Activated T-helper 17 cell treated with anti-CD3 and anti-CD28 coated beads, Interleukin-2, amount 50 U/mL, for 72 hours (primary cell): ENCODE data around the gene TTC27. TPM values are rescaled to one million over a fixed set of nuclear protein-coding genes. Genes with fewer than 3 reads are reported as not detected.
"Not testable (repeated sequence)": the region's sequence is repeated elsewhere in the genome, so short reads cannot be mapped to it uniquely, and the experiment has no call there.

Experiments
- ATAC-seq: fragments of 150-1000 bp; cut with Tn5 transposase; replicated peaks from 2 replicates; pipeline ENCODE4 v1.10.0; 2021; ENCODE audit warnings: mild to moderate bottlenecking, moderate library complexity
- H3K27ac Mint-ChIP-seq: one replicate; pipeline ENCODE4 v1.8.0; 2022; ENCODE audit warnings: mixed read lengths
- H3K27me3 Mint-ChIP-seq: one replicate; pipeline ENCODE4 v1.8.0; 2022; ENCODE audit warnings: mixed read lengths
- H3K36me3 Mint-ChIP-seq: one replicate; pipeline ENCODE4 v1.8.0; 2022; ENCODE audit warnings: low read depth, mild to moderate bottlenecking, mixed read lengths
- H3K4me1 Mint-ChIP-seq: one replicate; pipeline ENCODE4 v1.8.0; 2022; ENCODE audit warnings: mixed read lengths
- H3K4me3 Mint-ChIP-seq: one replicate; pipeline ENCODE4 v1.8.0; 2022; ENCODE audit warnings: mild to moderate bottlenecking, mixed read lengths
- H3K9me3 Mint-ChIP-seq: one replicate; pipeline ENCODE4 v1.8.0; 2022; ENCODE audit warnings: mixed read lengths
- total RNA-seq, 2 donors: library from RNA; stranded (reverse); gene quantifications; one replicate each; pipeline ENCODE4 v1.2.3, GENCODE V29; 2022

Gene TTC27
- total RNA-seq, 2 donors from 2014 or later = 19.5 to 32.6 TPM

DNA sequence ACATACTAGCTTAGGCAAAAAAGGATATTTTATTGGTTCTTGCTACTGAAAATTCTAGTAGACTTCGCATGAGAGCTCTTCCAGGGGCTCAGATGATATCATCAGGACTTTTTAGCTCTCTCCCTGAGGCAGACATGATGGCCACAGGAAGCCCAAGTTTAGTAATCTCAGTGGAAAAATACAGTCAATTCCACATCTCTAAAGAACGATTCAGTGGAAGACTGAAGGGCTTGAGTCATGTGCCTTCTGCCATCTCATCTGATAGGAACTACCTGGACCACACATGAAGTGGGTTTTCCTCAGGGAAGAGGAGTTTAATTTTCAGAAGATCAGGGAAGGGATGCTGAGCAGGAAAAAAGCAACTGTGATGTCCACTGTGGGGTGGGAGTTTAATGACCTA lies 117.3 kb downstream of the TTC27 start:
- H3K27ac Mint-ChIP-seq = peak overlapping the region; percentile 60
- ATAC-seq = peak; percentile 76
- H3K27me3 Mint-ChIP-seq = no peaks in the 10 kb centered on the region
- peaks cover 84% of the 10 kb centered on the region for H3K36me3 Mint-ChIP-seq
- no peak overlapping the region for H3K4me3 Mint-ChIP-seq
- peaks cover 3% of the 10 kb centered on the region for H3K4me1 Mint-ChIP-seq
- no peaks in the 10 kb centered on the region for H3K9me3 Mint-ChIP-seq

DNA sequence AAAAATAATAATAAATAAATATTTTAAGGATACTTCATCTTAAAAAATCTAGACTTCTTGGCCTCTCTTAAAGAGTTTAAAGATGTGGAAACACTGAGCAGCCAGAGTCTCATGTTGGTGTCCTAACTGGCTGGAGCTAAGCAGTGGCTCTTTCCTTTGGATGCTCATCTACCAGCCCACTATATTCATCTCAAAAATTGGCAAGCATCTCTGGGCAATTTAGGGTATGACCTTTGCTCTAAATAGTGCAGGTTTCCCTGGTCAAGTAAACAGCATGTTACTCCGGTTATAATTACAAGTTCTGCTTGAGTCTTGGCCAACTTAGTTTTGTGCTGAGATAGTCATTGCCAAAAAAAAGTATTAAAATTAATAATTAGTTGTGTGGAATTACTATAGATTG lies 117.8 kb downstream of the TTC27 start:
- H3K27ac Mint-ChIP-seq = no peak overlapping the region
- peaks cover 85% of the 10 kb centered on the region for H3K36me3 Mint-ChIP-seq
- H3K4me3 Mint-ChIP-seq = no peak overlapping the region
- no peak for ATAC-seq
- H3K9me3 Mint-ChIP-seq = no peaks in the 10 kb centered on the region
- H3K4me1 Mint-ChIP-seq = peaks cover 3% of the 10 kb centered on the region
- no peaks in the 10 kb centered on the region for H3K27me3 Mint-ChIP-seq

DNA sequence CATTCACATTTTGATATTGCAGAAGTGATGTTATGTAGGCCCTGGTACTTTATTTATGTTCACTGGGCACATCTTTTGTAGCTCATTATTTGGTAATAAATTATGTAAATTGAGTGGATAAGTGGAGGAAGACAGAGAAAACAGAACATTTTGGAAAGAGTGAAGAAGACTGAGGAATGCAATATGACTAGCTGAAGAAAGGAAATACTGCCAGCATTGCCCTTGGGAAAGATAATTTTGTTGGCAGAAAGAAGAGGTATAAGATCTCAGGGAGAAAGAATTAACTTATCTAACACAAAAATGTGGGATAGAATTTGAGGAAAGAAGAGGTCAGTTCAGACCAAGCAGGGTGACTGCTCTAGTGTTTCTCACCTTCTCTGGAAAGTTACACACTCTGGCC lies 118.8 kb downstream of the TTC27 start:
- no peaks in the 10 kb centered on the region for H3K27me3 Mint-ChIP-seq
- H3K4me1 Mint-ChIP-seq = peaks cover 3% of the 10 kb centered on the region
- no peak for ATAC-seq
- H3K27ac Mint-ChIP-seq = no peak overlapping the region
- H3K9me3 Mint-ChIP-seq = no peaks in the 10 kb centered on the region
- H3K4me3 Mint-ChIP-seq = no peak overlapping the region
- H3K36me3 Mint-ChIP-seq = peaks cover 80% of the 10 kb centered on the region

DNA sequence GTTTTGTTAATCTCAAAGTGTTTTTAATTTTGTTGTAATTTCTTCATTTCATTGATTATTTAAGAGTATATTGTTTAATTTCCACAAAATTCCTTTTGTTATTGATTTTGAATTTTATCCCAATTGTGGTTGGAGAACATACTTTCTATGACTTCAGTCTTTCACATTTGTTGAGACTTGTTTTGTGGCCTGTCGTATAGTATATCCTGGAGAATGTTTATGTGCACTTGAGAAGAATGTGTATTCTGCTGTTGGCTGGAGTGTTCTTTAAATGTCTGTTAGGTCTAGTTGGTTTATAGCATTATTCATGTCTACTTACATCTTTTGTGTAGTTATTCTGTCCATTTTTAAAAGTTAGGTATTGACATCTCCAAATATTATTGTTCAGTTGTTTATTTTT lies 120.3 kb downstream of the TTC27 start:
- no peak for ATAC-seq
- Mint-ChIP-seq H3K9me3 (no peaks in the 10 kb centered on the region), H3K27ac (no peak overlapping the region), H3K27me3 (no peaks in the 10 kb centered on the region), H3K4me1 (peaks cover 3% of the 10 kb centered on the region), H3K36me3 (peaks cover 75% of the 10 kb centered on the region), H3K4me3 (no peak overlapping the region)

DNA sequence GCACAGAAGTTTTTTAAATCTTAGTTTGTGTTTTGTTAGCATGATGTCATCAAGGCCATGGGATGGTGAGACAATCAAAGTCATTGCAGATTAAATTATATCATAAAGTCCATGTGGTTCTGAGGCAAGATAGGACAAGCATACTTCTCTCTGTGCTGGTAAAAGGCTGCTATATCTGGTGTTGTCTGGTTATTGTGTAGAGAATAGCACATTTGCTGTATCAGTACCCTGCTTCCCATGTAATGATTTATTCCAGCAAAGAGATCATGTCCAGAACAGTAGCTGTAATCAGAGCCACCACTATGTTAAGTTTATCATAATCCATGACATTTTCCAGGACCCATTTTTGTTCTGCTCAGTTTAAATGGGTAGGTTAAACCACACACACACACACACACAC lies 123.0 kb downstream of the TTC27 start:
- Mint-ChIP-seq H3K4me1 (peaks cover 4% of the 10 kb centered on the region), H3K27ac (no peak overlapping the region), H3K27me3 (no peaks in the 10 kb centered on the region), H3K36me3 (peaks cover 57% of the 10 kb centered on the region), H3K9me3 (no peaks in the 10 kb centered on the region), H3K4me3 (no peak overlapping the region)
- ATAC-seq = no peak

DNA sequence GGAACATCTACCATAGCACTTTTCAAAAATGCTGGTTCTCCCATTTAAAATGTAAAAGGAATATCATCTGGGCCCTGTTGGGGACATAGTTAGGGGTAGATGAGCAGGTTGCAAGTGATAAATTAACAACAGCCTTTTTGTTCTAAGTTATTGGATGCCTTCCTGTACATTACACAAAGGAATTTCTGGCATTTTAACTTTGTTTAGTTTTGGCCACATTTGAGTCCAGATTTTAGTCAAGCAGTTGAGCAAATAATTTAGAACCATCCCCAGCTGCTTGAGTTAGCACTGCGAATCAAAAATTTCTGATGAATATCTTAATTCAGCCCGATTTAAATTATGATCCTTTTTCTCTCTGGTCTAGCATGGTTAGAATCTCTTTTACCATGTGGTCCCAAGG lies 124.4 kb downstream of the TTC27 start:
- no peak overlapping the region for H3K4me3 Mint-ChIP-seq
- no peaks in the 10 kb centered on the region for H3K9me3 Mint-ChIP-seq
- peaks cover 57% of the 10 kb centered on the region for H3K36me3 Mint-ChIP-seq
- H3K27ac Mint-ChIP-seq = no peak overlapping the region
- no peak for ATAC-seq
- H3K4me1 Mint-ChIP-seq = peaks cover 11% of the 10 kb centered on the region
- no peaks in the 10 kb centered on the region for H3K27me3 Mint-ChIP-seq

DNA sequence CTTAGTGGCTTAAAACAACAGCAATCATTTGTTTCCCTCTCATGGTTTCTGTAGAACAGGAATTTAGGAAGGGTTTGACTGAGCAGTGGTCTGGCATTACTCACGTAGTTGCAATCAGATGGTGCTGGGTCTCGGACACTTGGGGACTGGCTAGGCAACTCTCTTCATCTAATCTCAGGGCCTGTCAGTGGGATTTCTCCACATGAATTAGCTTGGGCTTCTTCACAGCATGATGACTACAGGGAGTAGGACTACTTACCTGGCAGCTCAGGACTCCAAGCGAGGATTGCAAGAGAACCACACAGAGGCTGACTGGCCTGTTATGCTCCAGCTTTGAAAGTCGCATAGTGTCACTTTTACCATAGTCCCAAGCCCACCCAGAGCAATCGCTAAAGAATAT lies 125.1 kb downstream of the TTC27 start:
- Mint-ChIP-seq H3K27ac (no peak overlapping the region), H3K4me3 (no peak overlapping the region), H3K4me1 (peaks cover 11% of the 10 kb centered on the region), H3K9me3 (no peaks in the 10 kb centered on the region), H3K36me3 (peaks cover 59% of the 10 kb centered on the region), H3K27me3 (no peaks in the 10 kb centered on the region)
- ATAC-seq = no peak

DNA sequence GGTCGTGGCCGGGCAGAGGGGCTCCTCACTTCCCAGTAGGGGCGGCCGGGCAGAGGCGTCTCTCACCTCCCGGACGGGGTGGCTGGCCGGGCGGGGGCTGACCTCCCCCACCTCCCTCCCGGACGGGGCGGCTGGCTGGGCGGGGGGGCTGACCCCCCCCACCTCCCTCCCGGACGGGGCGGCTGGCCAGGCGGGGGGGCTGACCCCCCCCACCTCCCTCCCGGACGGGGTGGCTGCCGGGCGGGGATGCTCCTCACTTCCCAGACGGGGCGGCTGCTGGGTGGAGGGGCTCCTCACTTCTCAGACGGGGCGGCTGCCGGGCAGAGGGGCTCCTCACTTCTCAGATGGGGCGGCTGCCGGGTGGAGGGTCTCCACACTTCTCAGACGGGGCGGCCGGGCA lies 126.8 kb downstream of the TTC27 start:
- peaks cover 55% of the 10 kb centered on the region for H3K36me3 Mint-ChIP-seq
- peaks cover 11% of the 10 kb centered on the region for H3K4me1 Mint-ChIP-seq
- H3K27ac Mint-ChIP-seq, H3K9me3 Mint-ChIP-seq, H3K27me3 Mint-ChIP-seq, ATAC-seq, H3K4me3 Mint-ChIP-seq: not testable (repeated sequence)

DNA sequence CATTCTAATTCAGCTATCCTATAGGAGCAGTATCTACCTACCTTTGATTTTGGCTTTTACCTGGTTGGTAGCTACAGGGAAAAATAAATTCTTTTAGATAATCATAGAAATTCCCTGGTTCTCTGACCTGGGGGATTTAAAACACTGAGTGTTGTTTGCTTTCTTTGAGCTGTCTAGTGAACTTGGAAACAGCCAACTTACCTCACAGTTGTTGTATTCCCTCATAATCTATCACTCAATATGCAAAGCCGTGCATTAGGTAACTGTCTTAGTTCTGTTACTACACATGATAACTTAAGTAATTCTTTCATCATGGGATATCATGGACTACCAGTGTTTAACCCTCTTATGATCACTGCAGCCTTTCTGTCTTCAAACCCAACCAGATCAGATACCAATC lies 127.8 kb downstream of the TTC27 start:
- no peak for ATAC-seq
- Mint-ChIP-seq H3K4me1 (peaks cover 11% of the 10 kb centered on the region), H3K36me3 (peaks cover 55% of the 10 kb centered on the region), H3K4me3 (peak overlapping the region; percentile 56), H3K27me3 (no peaks in the 10 kb centered on the region), H3K9me3 (no peaks in the 10 kb centered on the region), H3K27ac (peak overlapping the region; percentile 5)

DNA sequence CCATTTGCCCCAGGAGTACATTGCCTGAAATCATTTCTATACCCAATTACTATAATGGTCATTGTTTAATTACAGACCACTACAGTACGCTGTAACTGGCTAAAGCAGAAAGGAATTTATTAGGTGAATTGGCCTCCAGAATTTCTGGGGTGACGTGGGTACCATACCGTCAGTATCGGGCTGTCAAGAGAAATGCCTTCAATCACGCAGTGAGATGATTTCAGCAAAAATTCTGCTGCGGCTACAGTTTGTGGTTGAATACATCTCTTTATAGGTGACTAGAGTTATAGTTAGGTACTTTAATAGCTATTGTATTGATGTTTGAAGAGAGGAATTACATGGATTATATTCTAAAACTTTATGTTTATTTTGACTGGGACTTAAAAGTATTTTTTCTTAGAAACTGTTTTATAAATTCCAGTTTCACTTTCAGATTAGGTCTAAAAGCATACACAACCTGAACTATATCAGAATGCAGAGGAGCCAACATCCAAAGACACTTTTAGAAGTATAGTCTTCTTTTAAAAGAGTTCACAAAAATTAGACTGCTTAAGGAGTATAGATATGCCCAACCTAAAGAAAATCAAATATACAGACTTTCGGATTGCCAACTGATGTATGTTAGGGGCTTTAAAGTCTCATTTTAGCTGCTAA lies 128.4 kb downstream of the TTC27 start:
- H3K4me1 Mint-ChIP-seq = peaks cover 11% of the 10 kb centered on the region
- peaks cover 57% of the 10 kb centered on the region for H3K36me3 Mint-ChIP-seq
- no peaks in the 10 kb centered on the region for H3K27me3 Mint-ChIP-seq
- ATAC-seq = peak; percentile 28
- peak overlapping the region; percentile 56 for H3K4me3 Mint-ChIP-seq
- H3K9me3 Mint-ChIP-seq = no peaks in the 10 kb centered on the region
- H3K27ac Mint-ChIP-seq = peak overlapping the region; percentile 5

DNA sequence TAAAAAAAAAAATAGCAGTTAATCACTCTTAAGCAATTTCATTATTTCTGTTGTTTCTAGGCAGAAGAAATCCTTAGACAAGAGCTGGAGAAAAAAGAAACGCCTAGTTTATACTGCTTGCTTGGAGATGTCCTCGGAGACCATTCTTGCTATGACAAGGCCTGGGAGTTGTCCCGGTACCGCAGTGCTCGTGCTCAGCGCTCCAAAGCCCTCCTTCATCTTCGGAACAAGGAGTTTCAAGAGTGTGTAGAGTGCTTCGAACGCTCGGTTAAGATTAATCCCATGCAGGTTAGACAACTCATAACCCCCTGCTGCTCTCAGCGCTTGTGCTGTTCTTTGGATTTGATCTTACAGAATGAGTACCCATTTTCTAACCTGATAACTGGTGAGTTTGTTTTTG lies 130.4 kb downstream of the TTC27 start:
- Mint-ChIP-seq H3K9me3 (no peaks in the 10 kb centered on the region), H3K4me3 (no peak overlapping the region), H3K27me3 (no peaks in the 10 kb centered on the region), H3K36me3 (peaks cover 62% of the 10 kb centered on the region), H3K27ac (no peak overlapping the region), H3K4me1 (peaks cover 11% of the 10 kb centered on the region)
- no peak for ATAC-seq

DNA sequence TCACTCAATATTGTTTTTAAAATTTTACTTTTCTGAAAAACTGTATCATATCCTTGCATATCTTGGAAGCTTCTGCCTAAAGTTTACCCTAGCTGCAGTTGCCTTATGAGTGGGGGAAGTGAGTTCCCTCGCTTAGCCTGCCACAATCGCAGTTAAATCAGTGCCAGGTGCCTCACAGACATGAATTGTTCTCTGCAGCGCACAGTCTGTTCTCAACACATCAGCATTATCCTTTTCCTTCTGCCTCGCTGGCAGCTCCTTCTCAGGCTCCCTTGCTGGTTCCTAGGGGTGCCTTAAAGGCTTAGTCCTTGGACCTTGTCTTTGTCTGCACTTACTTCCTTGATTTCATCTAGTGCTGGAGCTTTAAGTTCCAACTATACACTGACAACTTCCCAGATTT lies 132.8 kb downstream of the TTC27 start:
- H3K4me1 Mint-ChIP-seq = peaks cover 10% of the 10 kb centered on the region
- H3K27me3 Mint-ChIP-seq = no peaks in the 10 kb centered on the region
- peaks cover 78% of the 10 kb centered on the region for H3K36me3 Mint-ChIP-seq
- no peak overlapping the region for H3K27ac Mint-ChIP-seq
- no peak for ATAC-seq
- no peak overlapping the region for H3K4me3 Mint-ChIP-seq
- H3K9me3 Mint-ChIP-seq = no peaks in the 10 kb centered on the region

DNA sequence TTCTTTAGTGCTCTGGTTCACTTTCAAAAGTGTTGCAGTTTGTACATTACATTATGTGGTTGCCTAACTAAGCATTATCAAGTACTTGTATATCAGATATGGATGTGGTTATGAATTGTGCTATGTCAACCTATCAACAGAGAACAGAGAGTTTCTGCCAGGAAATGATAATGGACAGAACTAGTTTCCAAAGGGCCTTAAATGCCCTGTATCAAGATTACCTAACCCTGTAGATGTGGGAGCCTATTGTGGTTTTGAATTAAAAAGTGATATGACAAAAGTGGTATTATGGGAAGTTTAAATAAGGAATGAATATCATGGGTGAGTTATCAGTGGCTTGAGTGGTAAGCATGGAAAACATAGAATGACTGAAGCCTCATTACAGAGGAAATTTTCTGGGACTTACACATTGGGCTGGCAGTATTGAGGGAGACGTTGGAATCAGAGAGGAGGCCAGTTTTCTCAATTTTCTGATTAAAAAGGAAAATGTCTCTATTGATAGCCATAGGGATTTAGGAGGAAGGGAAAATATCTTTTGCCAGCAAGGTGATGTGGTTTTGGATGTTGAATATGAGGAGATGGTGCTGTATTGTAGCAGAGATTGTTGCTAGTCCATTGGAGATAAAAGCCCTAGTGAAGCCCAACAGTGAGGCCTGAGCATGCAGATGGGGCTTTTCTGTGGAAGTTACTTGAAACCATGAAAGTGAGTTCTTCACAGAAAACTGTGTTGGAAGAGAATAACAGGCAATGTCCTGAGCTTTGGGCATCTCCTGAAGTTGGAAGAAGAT lies 140.7 kb downstream of the TTC27 start:
- Mint-ChIP-seq H3K27me3 (no peaks in the 10 kb centered on the region), H3K4me1 (no peaks in the 10 kb centered on the region), H3K36me3 (peaks cover 28% of the 10 kb centered on the region), H3K4me3 (no peak overlapping the region), H3K27ac (no peak overlapping the region), H3K9me3 (no peaks in the 10 kb centered on the region)
- no peak for ATAC-seq

DNA sequence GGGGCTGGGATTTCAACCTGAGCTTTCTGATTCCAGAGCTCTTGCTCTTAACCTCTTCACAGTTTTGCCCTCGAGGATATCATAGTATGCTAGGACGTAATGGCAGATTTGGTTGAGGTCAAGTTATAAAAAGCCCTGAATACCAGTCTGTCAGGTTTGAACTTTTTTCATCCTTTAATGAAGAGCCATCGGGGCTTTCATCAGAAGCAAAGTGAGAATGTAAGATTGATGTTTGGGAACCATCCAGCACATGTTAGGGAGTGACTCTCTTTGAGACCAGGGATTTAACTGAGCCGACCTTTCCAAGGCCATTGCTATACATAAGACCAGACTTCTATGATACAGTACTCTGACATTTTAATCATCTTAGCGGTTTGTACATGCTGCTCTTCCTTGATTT lies 142.5 kb downstream of the TTC27 start:
- Mint-ChIP-seq H3K9me3 (no peaks in the 10 kb centered on the region), H3K27me3 (no peaks in the 10 kb centered on the region), H3K4me1 (no peaks in the 10 kb centered on the region), H3K36me3 (peaks cover 14% of the 10 kb centered on the region), H3K27ac (no peak overlapping the region), H3K4me3 (no peak overlapping the region)
- ATAC-seq = no peak

DNA sequence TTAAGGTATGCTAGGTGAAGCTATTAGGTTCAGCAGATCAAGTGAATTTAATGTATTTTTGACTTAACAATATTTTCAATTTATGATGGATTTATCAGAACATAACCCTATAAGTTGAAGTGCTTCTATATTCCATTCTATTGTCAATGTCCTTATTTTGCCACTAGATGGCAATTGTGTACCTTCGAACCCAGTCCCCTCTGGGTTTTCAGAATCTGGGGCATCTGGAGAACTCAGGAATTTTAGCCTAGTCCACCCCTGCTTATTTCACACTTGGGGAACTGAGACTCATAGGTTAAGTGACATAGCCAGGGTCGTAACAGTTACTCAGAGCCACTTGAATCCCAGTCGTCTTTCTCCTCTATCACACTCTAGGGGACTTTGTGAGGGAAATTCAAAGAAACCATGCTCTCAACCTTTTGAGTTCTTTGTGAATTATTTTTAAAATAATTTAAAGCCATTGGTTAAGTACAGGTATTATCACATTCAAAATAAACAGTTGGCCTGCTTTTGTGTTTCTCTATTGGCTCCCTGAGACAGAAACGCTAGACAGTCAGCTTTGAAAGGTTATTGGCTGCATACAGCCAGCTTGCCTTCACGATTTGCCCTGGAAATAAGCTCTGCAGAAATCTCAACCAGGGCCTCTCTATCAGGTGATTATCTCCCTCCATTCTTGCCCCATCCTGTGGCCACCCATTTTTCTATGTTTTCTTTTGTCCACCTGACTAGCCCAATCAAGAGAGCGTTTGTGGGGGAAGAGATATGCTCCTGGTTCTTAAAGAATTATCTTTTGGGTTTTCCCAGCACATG lies 145.0 kb downstream of the TTC27 start:
- no peak overlapping the region for H3K4me3 Mint-ChIP-seq
- no peak for ATAC-seq
- peaks cover 2% of the 10 kb centered on the region for H3K9me3 Mint-ChIP-seq
- no peaks in the 10 kb centered on the region for H3K27me3 Mint-ChIP-seq
- peak overlapping the region; percentile 14 for H3K27ac Mint-ChIP-seq
- H3K36me3 Mint-ChIP-seq = peaks cover 22% of the 10 kb centered on the region
- peaks cover 5% of the 10 kb centered on the region for H3K4me1 Mint-ChIP-seq
